ENCODE measurements around the gene SLC17A2.

Gene SLC17A2

GRCh38 chr6:25911351-25911750 lies 19.1 kb downstream of the SLC17A2 start:
- TF ChIP-seq, protein P1, sequence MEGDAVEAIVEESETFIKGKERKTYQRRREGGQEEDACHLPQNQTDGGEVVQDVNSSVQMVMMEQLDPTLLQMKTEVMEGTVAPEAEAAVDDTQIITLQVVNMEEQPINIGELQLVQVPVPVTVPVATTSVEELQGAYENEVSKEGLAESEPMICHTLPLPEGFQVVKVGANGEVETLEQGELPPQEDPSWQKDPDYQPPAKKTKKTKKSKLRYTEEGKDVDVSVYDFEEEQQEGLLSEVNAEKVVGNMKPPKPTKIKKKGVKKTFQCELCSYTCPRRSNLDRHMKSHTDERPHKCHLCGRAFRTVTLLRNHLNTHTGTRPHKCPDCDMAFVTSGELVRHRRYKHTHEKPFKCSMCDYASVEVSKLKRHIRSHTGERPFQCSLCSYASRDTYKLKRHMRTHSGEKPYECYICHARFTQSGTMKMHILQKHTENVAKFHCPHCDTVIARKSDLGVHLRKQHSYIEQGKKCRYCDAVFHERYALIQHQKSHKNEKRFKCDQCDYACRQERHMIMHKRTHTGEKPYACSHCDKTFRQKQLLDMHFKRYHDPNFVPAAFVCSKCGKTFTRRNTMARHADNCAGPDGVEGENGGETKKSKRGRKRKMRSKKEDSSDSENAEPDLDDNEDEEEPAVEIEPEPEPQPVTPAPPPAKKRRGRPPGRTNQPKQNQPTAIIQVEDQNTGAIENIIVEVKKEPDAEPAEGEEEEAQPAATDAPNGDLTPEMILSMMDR (IDR thresholded peaks at IDR 0.05): no peak

- TF ChIP-seq, protein P1 (IDR thresholded peaks at IDR 0.05): no peak
Measured at GRCh38 chr6:25907475-25908014, 22.9 kb downstream of the SLC17A2 start.

- TF ChIP-seq, protein P1 (IDR thresholded peaks at IDR 0.05): no peak
Measured at GRCh38 chr6:25903467-25904099, 26.9 kb downstream of the SLC17A2 start.

DNA sequence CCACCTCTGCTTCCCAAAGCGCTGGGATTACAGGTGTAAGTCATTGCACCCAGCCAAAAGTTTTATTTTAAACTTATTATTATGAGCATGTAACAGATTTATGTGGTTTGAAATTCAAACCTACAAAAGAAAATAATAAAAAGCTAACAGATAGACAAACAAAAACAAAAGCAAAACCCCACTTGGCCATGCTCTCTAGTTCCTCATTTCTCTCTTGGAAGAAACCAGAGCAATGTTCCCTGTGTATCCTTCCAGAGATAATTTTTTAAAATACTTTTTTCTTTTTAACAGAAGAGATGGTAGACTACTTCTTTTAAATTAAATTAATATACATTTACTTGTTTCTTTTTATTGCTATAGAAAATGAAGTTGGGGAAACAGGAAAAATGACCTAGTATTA lies 28.4 kb downstream of the SLC17A2 start:
- TF ChIP-seq, protein P1 (IDR thresholded peaks at IDR 0.05): no peak

- TF ChIP-seq, protein P1 (IDR thresholded peaks at IDR 0.05): no peak
Measured at GRCh38 chr6:25900843-25901242, 29.6 kb downstream of the SLC17A2 start.

GRCh38 chr6:25899580-25900408 lies 30.7 kb downstream of the SLC17A2 start:
- TF ChIP-seq, protein P1 (IDR thresholded peaks at IDR 0.05): no peak

DNA sequence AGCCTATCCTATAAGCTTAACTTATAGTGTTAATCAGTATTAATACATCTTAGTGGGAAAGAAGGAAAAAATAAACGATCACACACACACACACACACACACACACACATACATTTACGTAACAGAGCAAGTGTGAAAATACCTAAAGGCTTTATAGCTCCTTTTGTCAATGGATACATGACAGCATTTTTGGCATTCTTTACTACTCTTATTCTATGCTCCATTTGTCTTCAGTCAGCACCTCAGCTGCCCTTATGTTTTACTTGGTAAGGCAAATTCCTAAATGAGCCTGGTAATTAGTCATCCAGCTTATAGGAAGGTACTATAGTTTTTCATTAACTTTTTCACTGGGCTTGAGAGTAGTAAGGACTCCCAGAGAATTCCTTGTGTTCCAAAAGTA lies 31.4 kb downstream of the SLC17A2 start:
- TF ChIP-seq, protein P1 (IDR thresholded peaks at IDR 0.05): no peak
